Fibroblast of the aortic adventitia (primary cell): ENCODE measurements around the gene DUX4. TPM values are rescaled to one million over a fixed set of nuclear protein-coding genes. Genes with fewer than 3 reads are reported as not detected.
"Not testable (repeated sequence)": the region's sequence is repeated elsewhere in the genome, so short reads cannot be mapped to it uniquely, and the experiment has no call there.

Experiments
- DNase-seq: peaks from one replicate; pipeline ENCODE4 v3.0.0-alpha.2; 2010; ENCODE audit warnings: low read depth
- H3K4me3 ChIP-seq: 2 replicates; pipeline ENCODE4 v1.5.1; 2011; ENCODE audit warnings: low read depth, mild to moderate bottlenecking, control low read depth, low read length, moderate library complexity
- small RNA-seq: library from RNA; depleted of rRNA; stranded (forward); fragments of <200 nt; gene quantifications from one replicate; pipeline ENCODE3, GENCODE V24; 2012
- total RNA-seq: library from RNA; depleted of rRNA; stranded (reverse); fragments of >200 nt; gene quantifications from 2 replicates; pipeline ENCODE4 v1.2.3, GENCODE V29; 2012; ENCODE audit warnings: low replicate concordance

The DUX4 gene
- total RNA-seq, result not detected in 2 replicates

GRCh38 chr4:190173428-190173827 lies at the start of gene DUX4:
Gene DUX4, plus strand, starts transcription at chr4:190173774. Its CDS starts 0 bp downstream, at chr4:190173774.
- not testable (repeated sequence) for DNase-seq, H3K4me3 ChIP-seq

- not testable (repeated sequence) for DNase-seq, H3K4me3 ChIP-seq
Observed at GRCh38 chr4:190175436-190175835, 1.9 kb downstream of the DUX4 start.

- DNase-seq, H3K4me3 ChIP-seq: not testable (repeated sequence)
Observed at GRCh38 chr4:190177727-190178605, 4.4 kb downstream of the DUX4 start.

- DNase-seq, H3K4me3 ChIP-seq: not testable (repeated sequence)
Observed at GRCh38 chr4:190178606-190178990, 5.0 kb downstream of the DUX4 start.

GRCh38 chr4:190179030-190179739 lies 5.6 kb downstream of the DUX4 start:
- DNase-seq, H3K4me3 ChIP-seq: not testable (repeated sequence)

GRCh38 chr4:190179740-190180094 lies 6.1 kb downstream of the DUX4 start:
- H3K4me3 ChIP-seq, DNase-seq: not testable (repeated sequence)

GRCh38 chr4:190180947-190181346 lies 7.4 kb downstream of the DUX4 start:
- not testable (repeated sequence) for DNase-seq, H3K4me3 ChIP-seq

- DNase-seq, H3K4me3 ChIP-seq: not testable (repeated sequence)
Observed at GRCh38 chr4:190181481-190182100, 8.0 kb downstream of the DUX4 start.

GRCh38 chr4:190203510-190203909 lies 29.9 kb downstream of the DUX4 start:
- not testable (repeated sequence) for DNase-seq, H3K4me3 ChIP-seq

Small RNA genes lying within 50 kb of the gene (small RNA-seq; reads per million reads assigned to genes)
- not detected for gene AC215524.1

Other genes starting within 250 kb of the DUX4 start
- gene FRG1, start 232.9 kb upstream of the DUX4 start, total RNA-seq, result 47.6 and 179 TPM in 2 replicates
- gene FRG2, start 146.5 kb upstream of the DUX4 start, total RNA-seq, result not detected in 2 replicates
- not detected in 2 replicates for gene DBET, start 109.3 kb upstream of the DUX4 start, total RNA-seq